K562 (cell line): ENCODE measurements around the gene FBXO10.

Experiments used
- ETV5 ChIP-seq: sonication (generic); formaldehyde crosslinking; IDR thresholded peaks from 2 replicates; pipeline ENCODE4 v1.4.0; 2020; ENCODE audit warnings: low read depth, mild to moderate bottlenecking, missing genetic modification reagents
- GABPB1 ChIP-seq: sonication (generic); formaldehyde crosslinking; IDR thresholded peaks from 2 replicates; pipeline ENCODE4 v1.8.0; 2022; ENCODE audit warnings: mild to moderate bottlenecking, missing genetic modification reagents
- JUND ChIP-seq, 2 experiments: IDR thresholded peaks; 2 replicates in 1 of 2; 3 replicates in 1 of 2; pipeline ENCODE4 v1.6.1; 2011; ENCODE audit warnings: borderline replicate concordance in 2 of 2, low read depth in 2 of 2, low read length in 2 of 2, improper control_type of control experiment in 1 of 2, missing biosample characterization in 1 of 2, missing genetic modification characterization in 1 of 2, missing genetic modification reagents in 1 of 2
- KLF1 ChIP-seq: fragments of 450-650 bp; IDR thresholded peaks from 2 replicates; pipeline ENCODE4 v1.6.1; 2016; ENCODE audit warnings: missing genetic modification characterization, missing compliant biosample characterization
- NFYB ChIP-seq: IDR thresholded peaks from 2 replicates; pipeline ENCODE4 v1.6.1; 2011; ENCODE audit warnings: mild to moderate bottlenecking, moderate library complexity; ENCODE audit not compliant: insufficient read length; ENCODE audit errors: extremely low read depth
- NRF1 ChIP-seq, 2 experiments: fragments of 450-650 bp; IDR thresholded peaks in 1 of 2; conservative IDR thresholded peaks in 1 of 2; 2 replicates each; pipeline ENCODE4 v1.6.1; 2014; ENCODE audit warnings: mild to moderate bottlenecking in 2 of 2
- TCF3 ChIP-seq: sonication (generic); formaldehyde crosslinking; IDR thresholded peaks from 2 replicates; pipeline ENCODE4 v1.4.0; 2020; ENCODE audit warnings: mild to moderate bottlenecking, missing genetic modification reagents
- TCF7 ChIP-seq: sonication (generic); IDR thresholded peaks from 2 replicates; pipeline ENCODE4 v1.6.1; 2016; ENCODE audit warnings: antibody characterized with exemption, borderline replicate concordance
- TEAD4 ChIP-seq, 2 experiments: sonication (generic) in 1 of 2; formaldehyde crosslinking in 1 of 2; IDR thresholded peaks; 2 replicates each; pipeline versions ENCODE4 v1.6.1 to v1.8.0; 2012 to 2022; ENCODE audit warnings: borderline replicate concordance in 1 of 2, inconsistent platforms in 1 of 2, low read length in 1 of 2, mild to moderate bottlenecking in 1 of 2, missing genetic modification reagents in 1 of 2
- ZNF217 ChIP-seq: sonication (generic); formaldehyde crosslinking; IDR thresholded peaks from 2 replicates; pipeline ENCODE4 v1.8.0; 2022; ENCODE audit warnings: mild to moderate bottlenecking, missing genetic modification reagents
- ZNF589 ChIP-seq: fragments of 200-800 bp; sonication (Bioruptor generic); IDR thresholded peaks from 2 replicates; pipeline ENCODE4 v1.6.1; 2016; ENCODE audit warnings: low read depth, missing genetic modification characterization, missing compliant biosample characterization
- TF ChIP-seq, protein P1 (sequence below), 3 experiments: IDR thresholded peaks in 2 of 3; conservative IDR thresholded peaks in 1 of 3; 2 replicates each; pipeline ENCODE4 v1.5.1; 2011 to 2012; ENCODE audit warnings: low read length in 3 of 3, mild to moderate bottlenecking in 3 of 3, control low read depth in 2 of 3, improper control_type of control experiment in 1 of 3, inconsistent platforms in 1 of 3, low read depth in 1 of 3, mixed read lengths in 1 of 3, moderate library complexity in 1 of 3; ENCODE audit not compliant: insufficient read depth in 2 of 3
- TF ChIP-seq, protein P2 (sequence below): sonication (generic); formaldehyde crosslinking; IDR thresholded peaks from 2 replicates; pipeline ENCODE4 v1.8.1; 2023; ENCODE audit warnings: mild to moderate bottlenecking, missing genetic modification reagents

- TF ChIP-seq NRF1 (conservative IDR thresholded peaks at IDR 0.05 in 1 of 2, IDR thresholded peaks at IDR 0.05 in 1 of 2) (no peak), ETV5 (CRISPR knock-in tag) (no peak), JUND (IDR thresholded peaks at IDR 0.05; ENCODE audit: borderline replicate concordance, low read depth, low read length) (no peak), JUND (tag; IDR thresholded peaks at IDR 0.05; ENCODE audit: borderline replicate concordance, low read depth, low read length) (no peak), ZNF589 (CRISPR knock-in tag) (no peak), KLF1 (no peak), TEAD4 (IDR thresholded peaks at IDR 0.05; ENCODE audit: low read length) (no peak), TEAD4 (CRISPR knock-in tag; IDR thresholded peaks at IDR 0.05; ENCODE audit: borderline replicate concordance) (0 out of 2 replicates have a peak, but pooled peaks have one; percentile 33), TCF7 (no peak), TCF3 (CRISPR knock-in tag) (no peak), GABPB1 (CRISPR knock-in tag) (no peak), ZNF217 (CRISPR knock-in tag) (no peak), NFYB (no peak)
- TF ChIP-seq, protein P1, sequence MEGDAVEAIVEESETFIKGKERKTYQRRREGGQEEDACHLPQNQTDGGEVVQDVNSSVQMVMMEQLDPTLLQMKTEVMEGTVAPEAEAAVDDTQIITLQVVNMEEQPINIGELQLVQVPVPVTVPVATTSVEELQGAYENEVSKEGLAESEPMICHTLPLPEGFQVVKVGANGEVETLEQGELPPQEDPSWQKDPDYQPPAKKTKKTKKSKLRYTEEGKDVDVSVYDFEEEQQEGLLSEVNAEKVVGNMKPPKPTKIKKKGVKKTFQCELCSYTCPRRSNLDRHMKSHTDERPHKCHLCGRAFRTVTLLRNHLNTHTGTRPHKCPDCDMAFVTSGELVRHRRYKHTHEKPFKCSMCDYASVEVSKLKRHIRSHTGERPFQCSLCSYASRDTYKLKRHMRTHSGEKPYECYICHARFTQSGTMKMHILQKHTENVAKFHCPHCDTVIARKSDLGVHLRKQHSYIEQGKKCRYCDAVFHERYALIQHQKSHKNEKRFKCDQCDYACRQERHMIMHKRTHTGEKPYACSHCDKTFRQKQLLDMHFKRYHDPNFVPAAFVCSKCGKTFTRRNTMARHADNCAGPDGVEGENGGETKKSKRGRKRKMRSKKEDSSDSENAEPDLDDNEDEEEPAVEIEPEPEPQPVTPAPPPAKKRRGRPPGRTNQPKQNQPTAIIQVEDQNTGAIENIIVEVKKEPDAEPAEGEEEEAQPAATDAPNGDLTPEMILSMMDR (IDR thresholded peaks at IDR 0.05 in 2 of 3, conservative IDR thresholded peaks at IDR 0.05 in 1 of 3; ENCODE audit: insufficient read depth in 2 of 3, low read depth in 1 of 3, low read length in 3 of 3), result no peak
- TF ChIP-seq, protein P2, sequence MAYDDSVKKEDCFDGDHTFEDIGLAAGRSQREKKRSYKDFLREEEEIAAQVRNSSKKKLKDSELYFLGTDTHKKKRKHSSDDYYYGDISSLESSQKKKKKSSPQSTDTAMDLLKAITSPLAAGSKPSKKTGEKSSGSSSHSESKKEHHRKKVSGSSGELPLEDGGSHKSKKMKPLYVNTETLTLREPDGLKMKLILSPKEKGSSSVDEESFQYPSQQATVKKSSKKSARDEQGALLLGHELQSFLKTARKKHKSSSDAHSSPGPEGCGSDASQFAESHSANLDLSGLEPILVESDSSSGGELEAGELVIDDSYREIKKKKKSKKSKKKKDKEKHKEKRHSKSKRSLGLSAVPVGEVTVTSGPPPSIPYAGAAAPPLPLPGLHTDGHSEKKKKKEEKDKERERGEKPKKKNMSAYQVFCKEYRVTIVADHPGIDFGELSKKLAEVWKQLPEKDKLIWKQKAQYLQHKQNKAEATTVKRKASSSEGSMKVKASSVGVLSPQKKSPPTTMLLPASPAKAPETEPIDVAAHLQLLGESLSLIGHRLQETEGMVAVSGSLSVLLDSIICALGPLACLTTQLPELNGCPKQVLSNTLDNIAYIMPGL, result no peak
Observed at GRCh38 chr9:37517923-37518322, 58.3 kb downstream of the FBXO10 start.
